Measurements from ENCODE around the gene PWP2. TPM values are rescaled to one million over a fixed set of nuclear protein-coding genes. Genes with fewer than 3 reads are reported as not detected.
"Not testable (repeated sequence)": the region's sequence is repeated elsewhere in the genome, so short reads cannot be mapped to it uniquely, and the experiment has no call there.

Gene PWP2
- total RNA-seq, 4 donors from 2014 or later: 11.9 to 19.9 (median 12.1) TPM; not detected in 1

GRCh38 chr21:44133715-44134057 is 26.5 kb downstream of the PWP2 start:
- H3K4me1 ChIP-seq; DNase-seq; H3K9me3 ChIP-seq; H3K27me3 ChIP-seq; H3K36me3 ChIP-seq; intact Hi-C loops (cut with DNase I; ENCODE audit: low total_unique reads); in situ Hi-C loops (cut with MboI; ENCODE audit: low pct_ligation_motif_present in 1 of 4, low pct_unique_long_range_greater_than_20kb in 1 of 4, low sequenced_read_pairs in 3 of 4): not testable (repeated sequence)
- Histone ChIP-seq H3K4me3 (peak overlapping the region in 1 of 4 donors; percentile 22), H3K27ac (peak overlapping the region in 1 of 4 donors; percentile 70)
- WGBS, 2 donors (ENCODE audit: low coverage in 1 of 2): no CpG with 5 or more reads among the region's 35 CpGs

- in situ Hi-C loops (cut with MboI; ENCODE audit: low pct_ligation_motif_present in 1 of 4, low pct_unique_long_range_greater_than_20kb in 1 of 4, low sequenced_read_pairs in 3 of 4); H3K36me3 ChIP-seq; DNase-seq; H3K4me3 ChIP-seq; H3K27ac ChIP-seq; intact Hi-C loops (cut with DNase I; ENCODE audit: low total_unique reads); H3K27me3 ChIP-seq; H3K4me1 ChIP-seq; H3K9me3 ChIP-seq: not testable (repeated sequence)
- no CpG with 5 or more reads among the region's 8 CpGs for WGBS, 2 donors (ENCODE audit: low coverage in 1 of 2)
These were observed 27.5 kb downstream of the PWP2 start for GRCh38 chr21:44134732-44135131.

- H3K4me3 ChIP-seq; H3K4me1 ChIP-seq; in situ Hi-C loops (cut with MboI; ENCODE audit: low pct_ligation_motif_present in 1 of 4, low pct_unique_long_range_greater_than_20kb in 1 of 4, low sequenced_read_pairs in 3 of 4); H3K36me3 ChIP-seq; H3K9me3 ChIP-seq; H3K27me3 ChIP-seq; H3K27ac ChIP-seq; DNase-seq; intact Hi-C loops (cut with DNase I; ENCODE audit: low total_unique reads): not testable (repeated sequence)
- WGBS, 2 donors (ENCODE audit: low coverage in 1 of 2): no CpG with 5 or more reads among the region's 15 CpGs
- TF ChIP-seq, protein P1, sequence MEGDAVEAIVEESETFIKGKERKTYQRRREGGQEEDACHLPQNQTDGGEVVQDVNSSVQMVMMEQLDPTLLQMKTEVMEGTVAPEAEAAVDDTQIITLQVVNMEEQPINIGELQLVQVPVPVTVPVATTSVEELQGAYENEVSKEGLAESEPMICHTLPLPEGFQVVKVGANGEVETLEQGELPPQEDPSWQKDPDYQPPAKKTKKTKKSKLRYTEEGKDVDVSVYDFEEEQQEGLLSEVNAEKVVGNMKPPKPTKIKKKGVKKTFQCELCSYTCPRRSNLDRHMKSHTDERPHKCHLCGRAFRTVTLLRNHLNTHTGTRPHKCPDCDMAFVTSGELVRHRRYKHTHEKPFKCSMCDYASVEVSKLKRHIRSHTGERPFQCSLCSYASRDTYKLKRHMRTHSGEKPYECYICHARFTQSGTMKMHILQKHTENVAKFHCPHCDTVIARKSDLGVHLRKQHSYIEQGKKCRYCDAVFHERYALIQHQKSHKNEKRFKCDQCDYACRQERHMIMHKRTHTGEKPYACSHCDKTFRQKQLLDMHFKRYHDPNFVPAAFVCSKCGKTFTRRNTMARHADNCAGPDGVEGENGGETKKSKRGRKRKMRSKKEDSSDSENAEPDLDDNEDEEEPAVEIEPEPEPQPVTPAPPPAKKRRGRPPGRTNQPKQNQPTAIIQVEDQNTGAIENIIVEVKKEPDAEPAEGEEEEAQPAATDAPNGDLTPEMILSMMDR (IDR thresholded peaks at IDR 0.05): peak in 1 of 5 experiments; percentile 7
These were observed 30.8 kb downstream of the PWP2 start for GRCh38 chr21:44138039-44138438.

DNA sequence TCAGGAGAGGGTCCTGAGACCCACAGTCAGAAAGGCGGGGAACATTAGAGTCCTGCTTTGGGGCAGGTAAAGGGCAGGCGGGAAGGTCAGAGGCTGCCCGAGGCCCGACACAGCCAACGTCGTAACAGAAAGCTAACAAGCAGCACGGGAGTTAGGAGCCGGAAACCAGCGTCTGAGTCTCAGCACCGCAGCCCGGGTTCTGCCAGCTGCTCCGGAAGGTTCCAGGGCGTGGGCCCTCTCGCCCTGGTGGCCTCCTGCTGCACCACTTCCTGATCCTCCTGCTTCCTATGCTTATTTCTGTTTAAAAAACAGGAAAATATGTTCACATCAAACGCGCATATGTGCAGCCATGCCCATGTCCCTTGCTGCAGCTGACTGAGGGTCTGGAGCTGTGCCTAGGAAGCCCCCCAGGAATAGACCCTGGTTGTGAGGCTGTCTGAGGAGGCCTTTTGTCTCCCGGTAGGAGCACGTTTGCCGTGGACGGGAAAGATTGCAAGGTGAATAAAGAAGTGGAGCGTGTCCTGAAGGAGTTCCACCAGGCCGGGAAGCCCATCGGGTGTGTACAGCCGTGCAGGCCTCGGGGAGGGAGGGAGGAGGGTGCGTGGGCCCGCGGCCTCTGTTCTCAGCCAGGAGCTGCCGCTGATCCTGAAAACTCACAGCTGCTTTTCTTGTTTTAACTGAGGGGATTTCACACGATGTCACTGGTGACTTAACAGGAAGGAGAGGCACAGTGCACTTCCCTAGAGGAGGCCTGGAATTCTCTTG is 32.8 kb downstream of the PWP2 start:
- H3K4me3 ChIP-seq; H3K9me3 ChIP-seq; H3K4me1 ChIP-seq; H3K27me3 ChIP-seq; in situ Hi-C loops (cut with MboI; ENCODE audit: low pct_ligation_motif_present in 1 of 4, low pct_unique_long_range_greater_than_20kb in 1 of 4, low sequenced_read_pairs in 3 of 4); H3K36me3 ChIP-seq; H3K27ac ChIP-seq; intact Hi-C loops (cut with DNase I; ENCODE audit: low total_unique reads): not testable (repeated sequence)
- peak; percentile 2 for DNase-seq
- 56% methylated on average over 5 of the region's 30 CpGs; no CpG with 5 or more reads in 1 of the 2 donors for WGBS, 2 donors (ENCODE audit: low coverage in 1 of 2)

DNA sequence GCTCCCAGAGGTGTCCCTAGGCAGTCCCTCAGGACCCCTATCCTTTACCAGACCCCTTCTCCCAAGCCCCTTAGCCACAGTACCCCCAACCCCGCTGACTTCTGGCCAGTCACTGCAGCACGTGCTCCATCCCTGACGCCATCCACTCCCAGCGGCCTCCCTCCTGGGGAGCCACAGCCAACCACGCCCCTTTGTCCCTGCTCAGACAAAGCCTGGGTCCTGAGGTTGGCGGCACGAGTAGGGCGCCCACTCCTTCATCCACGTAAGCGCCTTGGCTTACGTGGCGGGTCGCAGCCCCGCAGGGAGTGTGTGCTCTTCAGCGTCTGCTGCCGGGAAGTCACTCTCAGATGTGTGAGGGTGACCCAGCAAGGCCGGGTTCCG is 33.3 kb downstream of the PWP2 start:
- H3K27ac ChIP-seq; H3K27me3 ChIP-seq; H3K4me1 ChIP-seq; intact Hi-C loops (cut with DNase I; ENCODE audit: low total_unique reads); in situ Hi-C loops (cut with MboI; ENCODE audit: low pct_ligation_motif_present in 1 of 4, low pct_unique_long_range_greater_than_20kb in 1 of 4, low sequenced_read_pairs in 3 of 4); H3K4me3 ChIP-seq; H3K9me3 ChIP-seq; DNase-seq; H3K36me3 ChIP-seq: not testable (repeated sequence)
- WGBS, 2 donors (ENCODE audit: low coverage in 1 of 2): no CpG with 5 or more reads among the region's 18 CpGs

DNA sequence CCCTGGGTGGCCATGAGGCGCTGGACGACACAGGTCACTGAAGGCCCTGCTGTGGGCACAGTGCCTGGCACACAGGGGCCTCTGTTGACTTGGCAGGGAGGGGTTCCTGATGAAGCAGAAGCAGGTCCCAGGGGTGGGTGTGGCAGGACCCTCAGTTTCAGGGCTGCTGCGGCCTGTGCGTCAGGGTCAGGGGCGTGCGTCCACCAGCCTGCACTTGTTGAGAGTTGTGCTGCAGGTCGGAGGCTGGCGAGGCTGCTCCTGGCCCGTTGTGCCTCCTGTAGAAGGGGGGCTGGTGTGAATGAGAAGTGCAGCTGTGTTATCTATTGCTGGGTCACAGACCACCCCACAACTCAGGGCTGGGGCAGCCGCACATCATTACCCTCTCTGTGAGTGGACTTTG is 35.3 kb downstream of the PWP2 start:
- H3K9me3 ChIP-seq; H3K36me3 ChIP-seq; in situ Hi-C loops (cut with MboI; ENCODE audit: low pct_ligation_motif_present in 1 of 4, low pct_unique_long_range_greater_than_20kb in 1 of 4, low sequenced_read_pairs in 3 of 4); DNase-seq; H3K27me3 ChIP-seq; intact Hi-C loops (cut with DNase I; ENCODE audit: low total_unique reads); H3K4me1 ChIP-seq; H3K4me3 ChIP-seq; H3K27ac ChIP-seq: not testable (repeated sequence)
- no CpG with 5 or more reads among the region's 10 CpGs for WGBS, 2 donors (ENCODE audit: low coverage in 1 of 2)

- in situ Hi-C loops (cut with MboI; ENCODE audit: low pct_ligation_motif_present in 1 of 4, low pct_unique_long_range_greater_than_20kb in 1 of 4, low sequenced_read_pairs in 3 of 4); H3K27me3 ChIP-seq; H3K9me3 ChIP-seq; intact Hi-C loops (cut with DNase I; ENCODE audit: low total_unique reads); DNase-seq; H3K4me3 ChIP-seq; H3K36me3 ChIP-seq; H3K27ac ChIP-seq; H3K4me1 ChIP-seq: not testable (repeated sequence)
- no CpG with 5 or more reads among the region's 17 CpGs for WGBS, 2 donors (ENCODE audit: low coverage in 1 of 2)
These were observed 36.2 kb downstream of the PWP2 start for GRCh38 chr21:44143380-44143779.

DNA sequence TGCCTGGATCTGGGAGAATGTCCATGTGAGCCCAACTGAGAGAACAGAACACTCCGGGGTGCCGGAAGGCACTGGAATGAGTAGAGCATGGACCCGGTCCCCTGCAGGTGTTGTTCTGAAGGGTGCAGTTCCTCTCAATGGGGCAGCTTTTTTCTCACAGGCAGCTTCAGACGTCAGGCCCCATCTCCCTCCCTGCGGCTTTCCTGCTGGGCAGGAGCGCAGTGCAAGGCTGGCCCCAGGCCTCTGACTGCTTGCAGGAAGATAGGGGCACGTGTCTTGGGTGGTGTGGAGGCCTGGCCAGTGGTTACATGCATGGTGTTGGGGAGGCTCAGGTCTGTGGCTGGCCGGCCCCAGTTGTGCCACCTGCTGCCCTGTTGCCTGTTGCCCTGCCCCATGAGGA is 36.8 kb downstream of the PWP2 start:
- DNase-seq; in situ Hi-C loops (cut with MboI; ENCODE audit: low pct_ligation_motif_present in 1 of 4, low pct_unique_long_range_greater_than_20kb in 1 of 4, low sequenced_read_pairs in 3 of 4); H3K27me3 ChIP-seq; H3K9me3 ChIP-seq; intact Hi-C loops (cut with DNase I; ENCODE audit: low total_unique reads); H3K27ac ChIP-seq; H3K36me3 ChIP-seq; H3K4me3 ChIP-seq; H3K4me1 ChIP-seq: not testable (repeated sequence)
- no CpG with 5 or more reads among the region's 8 CpGs for WGBS, 2 donors (ENCODE audit: low coverage in 1 of 2)

DNA sequence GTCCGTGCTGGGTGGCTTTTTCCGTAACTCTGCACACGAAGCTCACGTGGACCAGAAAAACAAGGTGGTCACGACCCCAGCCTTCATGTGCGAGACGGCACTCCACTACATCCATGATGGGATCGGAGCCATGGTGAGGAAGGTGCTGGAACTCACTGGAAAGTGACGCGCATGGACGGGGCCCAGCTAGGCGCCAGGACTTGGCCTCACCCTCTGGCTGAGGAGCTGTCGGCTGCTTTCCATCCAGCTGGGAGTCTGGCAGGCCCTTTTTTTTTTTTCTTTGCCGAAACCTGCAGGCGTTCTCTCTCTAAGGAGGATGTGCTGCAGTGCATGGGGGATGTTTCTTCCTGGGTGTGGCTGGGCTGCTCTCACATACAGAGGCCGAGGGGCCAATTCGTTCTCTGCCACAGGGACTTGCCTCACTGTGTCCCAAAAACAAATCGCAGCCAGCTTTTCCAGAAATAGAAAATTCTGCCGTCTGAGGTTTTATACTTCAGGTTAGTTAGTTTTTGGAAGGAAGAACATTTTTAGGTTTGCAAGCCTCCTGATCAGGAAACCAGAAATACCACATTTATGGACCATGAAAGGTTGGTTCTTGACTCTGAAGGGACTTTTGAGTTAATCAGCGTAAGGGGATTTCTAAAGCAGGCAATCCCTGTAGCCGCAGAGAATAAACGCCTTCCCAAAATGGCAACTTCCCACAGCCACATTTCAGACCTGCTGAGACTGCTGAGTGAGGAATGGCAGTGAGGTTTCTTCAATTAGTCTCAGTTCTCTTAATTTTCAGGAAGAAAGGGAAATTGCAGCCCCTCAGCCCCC is 37.8 kb downstream of the PWP2 start:
- intact Hi-C loops (cut with DNase I; ENCODE audit: low total_unique reads); H3K27ac ChIP-seq; H3K9me3 ChIP-seq; in situ Hi-C loops (cut with MboI; ENCODE audit: low pct_ligation_motif_present in 1 of 4, low pct_unique_long_range_greater_than_20kb in 1 of 4, low sequenced_read_pairs in 3 of 4); H3K4me3 ChIP-seq; DNase-seq; H3K4me1 ChIP-seq; H3K27me3 ChIP-seq; H3K36me3 ChIP-seq: not testable (repeated sequence)
- WGBS, 2 donors (ENCODE audit: low coverage in 1 of 2): no CpG with 5 or more reads among the region's 22 CpGs

GRCh38 chr21:44145616-44146015 is 38.4 kb downstream of the PWP2 start:
- DNase-seq; H3K9me3 ChIP-seq; intact Hi-C loops (cut with DNase I; ENCODE audit: low total_unique reads); H3K27me3 ChIP-seq; in situ Hi-C loops (cut with MboI; ENCODE audit: low pct_ligation_motif_present in 1 of 4, low pct_unique_long_range_greater_than_20kb in 1 of 4, low sequenced_read_pairs in 3 of 4); H3K4me1 ChIP-seq; H3K36me3 ChIP-seq; H3K27ac ChIP-seq; H3K4me3 ChIP-seq: not testable (repeated sequence)
- WGBS, 2 donors (ENCODE audit: low coverage in 1 of 2): no CpG with 5 or more reads among the region's 12 CpGs
